Lower leg skin (tissue), 3 donors: ENCODE measurements around the gene MKRN3.

Experiments
- CTCF ChIP-seq, 3 donors: fragments of 450-650 bp; IDR thresholded peaks; one replicate each; pipeline ENCODE4 v1.5.1; 2016; ENCODE audit warnings: antibody characterized with exemption in 3 of 3, mild to moderate bottlenecking in 3 of 3, moderate library complexity in 2 of 3
- POLR2A ChIP-seq, 2 donors: fragments of 450-650 bp; IDR thresholded peaks; one replicate each; pipeline ENCODE4 v1.6.1; 2016 to 2017; ENCODE audit warnings: antibody characterized with exemption in 2 of 2, mild to moderate bottlenecking in 1 of 2, moderate library complexity in 1 of 2

- TF ChIP-seq CTCF (IDR thresholded peaks at IDR 0.05) (no peak), POLR2A (IDR thresholded peaks at IDR 0.05) (no peak)
Observed at GRCh38 chr15:23516866-23517265, 48.6 kb upstream of the MKRN3 start.
